Measurements from ENCODE around the gene FHIT. TPM values are rescaled to one million over a fixed set of nuclear protein-coding genes. Genes with fewer than 3 reads are reported as not detected.

The FHIT gene
- total and polyA plus RNA-seq, 2 experiments from 2014 or later = 9.7 to 16.2 TPM

- Histone ChIP-seq H3K27ac (no peak overlapping the region), H2AFZ (no peak overlapping the region)
- WGBS (ENCODE audit: low lambda C conversion rate, missing lambda C conversion rate) = 61% methylated on average over 4 of the region's 4 CpGs
Observed at GRCh38 chr3:60010781-60011180, 1240.5 kb downstream of the FHIT start.

GRCh38 chr3:60009931-60010478 lies 1241.2 kb downstream of the FHIT start:
- TF ChIP-seq EZH2 (IDR thresholded peaks at IDR 0.05; ENCODE audit: borderline replicate concordance) (no peak), EZH2phosphoT487 (IDR thresholded peaks at IDR 0.05; ENCODE audit: low read depth, severe bottlenecking, unreplicated experiment) (no peak)
- TF ChIP-seq, protein P1, sequence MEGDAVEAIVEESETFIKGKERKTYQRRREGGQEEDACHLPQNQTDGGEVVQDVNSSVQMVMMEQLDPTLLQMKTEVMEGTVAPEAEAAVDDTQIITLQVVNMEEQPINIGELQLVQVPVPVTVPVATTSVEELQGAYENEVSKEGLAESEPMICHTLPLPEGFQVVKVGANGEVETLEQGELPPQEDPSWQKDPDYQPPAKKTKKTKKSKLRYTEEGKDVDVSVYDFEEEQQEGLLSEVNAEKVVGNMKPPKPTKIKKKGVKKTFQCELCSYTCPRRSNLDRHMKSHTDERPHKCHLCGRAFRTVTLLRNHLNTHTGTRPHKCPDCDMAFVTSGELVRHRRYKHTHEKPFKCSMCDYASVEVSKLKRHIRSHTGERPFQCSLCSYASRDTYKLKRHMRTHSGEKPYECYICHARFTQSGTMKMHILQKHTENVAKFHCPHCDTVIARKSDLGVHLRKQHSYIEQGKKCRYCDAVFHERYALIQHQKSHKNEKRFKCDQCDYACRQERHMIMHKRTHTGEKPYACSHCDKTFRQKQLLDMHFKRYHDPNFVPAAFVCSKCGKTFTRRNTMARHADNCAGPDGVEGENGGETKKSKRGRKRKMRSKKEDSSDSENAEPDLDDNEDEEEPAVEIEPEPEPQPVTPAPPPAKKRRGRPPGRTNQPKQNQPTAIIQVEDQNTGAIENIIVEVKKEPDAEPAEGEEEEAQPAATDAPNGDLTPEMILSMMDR (IDR thresholded peaks at IDR 0.05; ENCODE audit: poor library complexity) = no peak
- no peaks in the 10 kb centered on the region for H3K27me3 ChIP-seq
- no peak for DNase-seq (ENCODE audit: low spot score)
- no peaks in the 10 kb centered on the region for H3K36me3 ChIP-seq (replicated peaks; ENCODE audit: insufficient read depth, low read depth)
- H3K27ac ChIP-seq = no peak overlapping the region
- H3K4me2 ChIP-seq = no peak overlapping the region
- no peaks in the 10 kb centered on the region for H3K9me2 ChIP-seq (replicated peaks; ENCODE audit: insufficient read depth)
- H3K9me3 ChIP-seq (ENCODE audit: low read depth) = no peaks in the 10 kb centered on the region
- H3K4me1 ChIP-seq (ENCODE audit: insufficient read depth) = no peaks in the 10 kb centered on the region
- H2AFZ ChIP-seq = no peak overlapping the region
- WGBS (ENCODE audit: low lambda C conversion rate, missing lambda C conversion rate) = 72% methylated on average over 3 of the region's 3 CpGs
- no peak overlapping the region for H3K4me3 ChIP-seq
- no peaks in the 10 kb centered on the region for H3K79me2 ChIP-seq
- H4K20me1 ChIP-seq (ENCODE audit: insufficient read depth, poor library complexity, severe bottlenecking) = no peaks in the 10 kb centered on the region

More at GRCh38 chr3:60010781-60011180, 1240.5 kb downstream of the FHIT start:
- Histone ChIP-seq H3K9me2 (replicated peaks; ENCODE audit: insufficient read depth) (no peaks in the 10 kb centered on the region), H3K4me2 (no peak overlapping the region), H3K4me3 (no peak overlapping the region), H3K27me3 (no peaks in the 10 kb centered on the region), H3K36me3 (replicated peaks; ENCODE audit: insufficient read depth, low read depth) (no peaks in the 10 kb centered on the region), H3K9me3 (ENCODE audit: low read depth) (no peaks in the 10 kb centered on the region), H3K4me1 (ENCODE audit: insufficient read depth) (no peaks in the 10 kb centered on the region), H4K20me1 (ENCODE audit: insufficient read depth, poor library complexity, severe bottlenecking) (no peaks in the 10 kb centered on the region), H3K79me2 (no peaks in the 10 kb centered on the region)
- TF ChIP-seq, protein P1 (IDR thresholded peaks at IDR 0.05; ENCODE audit: poor library complexity) = no peak
- no peak for TF ChIP-seq EZH2phosphoT487 (IDR thresholded peaks at IDR 0.05; ENCODE audit: low read depth, severe bottlenecking, unreplicated experiment)
- no peak for TF ChIP-seq EZH2 (IDR thresholded peaks at IDR 0.05; ENCODE audit: borderline replicate concordance)
- no peak for DNase-seq (ENCODE audit: low spot score)

DNA sequence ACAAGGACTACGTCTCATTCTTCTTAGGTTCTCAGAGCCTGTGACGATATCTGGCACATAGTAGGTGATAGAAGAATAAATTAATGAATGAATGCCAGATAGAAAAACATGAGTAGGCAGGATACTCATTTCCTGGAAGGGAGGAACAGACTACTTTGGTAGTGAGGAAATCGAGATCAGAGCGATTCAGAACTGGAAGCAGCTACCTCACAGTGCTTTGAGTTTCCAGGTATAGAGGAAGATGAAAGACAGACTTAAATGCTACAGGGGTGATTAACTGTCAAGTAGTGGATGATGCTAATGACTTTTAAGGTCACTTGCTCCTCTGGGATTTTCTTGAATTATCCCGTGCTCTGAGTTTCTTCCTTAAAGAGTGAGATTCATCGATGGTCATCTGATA lies 1249.9 kb downstream of the FHIT start:
- no peak overlapping the region for H3K4me2 ChIP-seq
- H3K4me1 ChIP-seq (ENCODE audit: insufficient read depth) = no peaks in the 10 kb centered on the region
- no peaks in the 10 kb centered on the region for H3K9me2 ChIP-seq (replicated peaks; ENCODE audit: insufficient read depth)

More for the DNA sequence above, 1249.9 kb downstream of the FHIT start:
- no peaks in the 10 kb centered on the region for H3K36me3 ChIP-seq (replicated peaks; ENCODE audit: insufficient read depth, low read depth)
- no peaks in the 10 kb centered on the region for H3K27me3 ChIP-seq
- H2AFZ ChIP-seq = no peak overlapping the region
- no peaks in the 10 kb centered on the region for H3K79me2 ChIP-seq
- no peak for TF ChIP-seq EZH2phosphoT487 (IDR thresholded peaks at IDR 0.05; ENCODE audit: low read depth, severe bottlenecking, unreplicated experiment)
- no peak for TF ChIP-seq EZH2 (IDR thresholded peaks at IDR 0.05; ENCODE audit: borderline replicate concordance)
- TF ChIP-seq, protein P1 (IDR thresholded peaks at IDR 0.05; ENCODE audit: poor library complexity) = no peak
- H3K4me3 ChIP-seq = no peak overlapping the region
- DNase-seq (ENCODE audit: low spot score) = no peak
- no peaks in the 10 kb centered on the region for H3K9me3 ChIP-seq (ENCODE audit: low read depth)
- H3K27ac ChIP-seq = no peak overlapping the region
- 96% methylated on average over 6 of the region's 6 CpGs for WGBS (ENCODE audit: low lambda C conversion rate, missing lambda C conversion rate)
- no peaks in the 10 kb centered on the region for H4K20me1 ChIP-seq (ENCODE audit: insufficient read depth, poor library complexity, severe bottlenecking)

Data from hepatocyte (in vitro differentiated cells).